Parathyroid adenoma (tissue), 2 donors: ENCODE data around the gene DNAJB11.
"Not testable (repeated sequence)": the region's sequence is repeated elsewhere in the genome, so short reads cannot be mapped to it uniquely, and the experiment has no call there.

Experiments used
- H2AFZ ChIP-seq: fragments of 300-600 bp; sonication (generic); one replicate; pipeline ENCODE4 v1.7.0; 2017; ENCODE audit warnings: antibody characterized with exemption, mild to moderate bottlenecking
- H3K27ac ChIP-seq: fragments of 300-600 bp; sonication (generic); one replicate; pipeline ENCODE4 v1.7.0; 2017
- H3K27me3 ChIP-seq: fragments of 300-600 bp; sonication (generic); one replicate; pipeline ENCODE4 v1.7.0; 2017; ENCODE audit warnings: low read length; ENCODE audit not compliant: control insufficient read depth, insufficient read depth
- H3K36me3 ChIP-seq: fragments of 300-600 bp; sonication (generic); one replicate; pipeline ENCODE4 v1.7.0; 2017; ENCODE audit warnings: low read length; ENCODE audit not compliant: control insufficient read depth, insufficient read depth
- H3K4me1 ChIP-seq: fragments of 300-600 bp; sonication (generic); one replicate; pipeline ENCODE4 v1.7.0; 2017; ENCODE audit warnings: control low read depth
- H3K4me2 ChIP-seq: fragments of 300-600 bp; sonication (generic); one replicate; pipeline ENCODE4 v1.7.0; 2017; ENCODE audit warnings: low read length
- H3K4me3 ChIP-seq: fragments of 300-600 bp; sonication (generic); one replicate; pipeline ENCODE4 v1.7.0; 2017; ENCODE audit warnings: low read depth, low read length
- H3K79me2 ChIP-seq: fragments of 300-600 bp; sonication (generic); one replicate; pipeline ENCODE4 v1.7.0; 2017; ENCODE audit warnings: control low read depth
- H3K9ac ChIP-seq: fragments of 300-600 bp; sonication (generic); one replicate; pipeline ENCODE4 v1.7.0; 2017; ENCODE audit warnings: mild to moderate bottlenecking
- H3K9me3 ChIP-seq: fragments of 300-600 bp; sonication (generic); one replicate; pipeline ENCODE4 v1.7.0; 2017; ENCODE audit warnings: low read length; ENCODE audit not compliant: control insufficient read depth
- CTCF ChIP-seq: fragments of 300-600 bp; sonication (generic); IDR thresholded peaks from one replicate; pipeline ENCODE4 v1.7.0; 2017; ENCODE audit warnings: antibody characterized with exemption, mild to moderate bottlenecking
- donor health status: primary hyperparathyroidism.

The DNAJB11 gene

DNA sequence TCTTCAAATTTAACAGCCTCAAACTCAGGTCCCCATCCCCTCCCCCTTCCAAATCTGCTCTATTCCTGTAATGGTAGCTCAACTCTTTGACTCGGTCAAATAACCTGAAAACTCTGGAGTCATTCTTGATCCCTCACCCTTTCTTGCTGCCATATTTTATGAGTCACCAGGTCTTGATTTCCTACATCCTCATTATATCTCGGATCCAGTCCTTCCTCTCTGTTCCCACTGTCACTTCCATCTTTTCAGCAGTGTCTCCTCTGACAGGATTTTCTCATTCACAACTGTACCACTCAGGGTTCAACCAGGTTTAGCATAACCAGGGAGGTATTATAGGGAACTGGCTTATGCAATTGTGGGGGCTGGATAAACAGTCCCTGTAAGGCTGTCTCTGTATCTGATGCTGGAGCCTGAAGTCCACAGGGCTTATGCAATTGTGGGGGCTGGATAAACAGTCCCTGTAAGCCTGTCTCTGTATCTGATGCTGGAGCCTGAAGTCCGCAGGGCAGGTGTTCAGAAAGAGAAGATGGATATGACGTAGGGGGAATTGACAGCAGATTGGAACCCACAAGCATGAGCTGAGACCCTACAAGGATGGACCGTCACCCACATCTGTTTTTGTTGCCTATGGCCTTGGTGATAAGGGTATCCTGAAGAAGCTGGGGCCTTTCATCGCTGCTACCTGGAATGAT, 60.6 kb downstream of the DNAJB11 start:
- no peak overlapping the region for H3K9ac ChIP-seq
- no peak for TF ChIP-seq CTCF
- H3K4me3 ChIP-seq = no peak overlapping the region
- no peaks in the 10 kb centered on the region for H3K79me2 ChIP-seq
- no peaks in the 10 kb centered on the region for H3K36me3 ChIP-seq
- no peak overlapping the region for H2AFZ ChIP-seq
- no peaks in the 10 kb centered on the region for H3K27me3 ChIP-seq
- no peaks in the 10 kb centered on the region for H3K4me1 ChIP-seq
- H3K27ac ChIP-seq = no peak overlapping the region
- H3K9me3 ChIP-seq = no peaks in the 10 kb centered on the region
- no peak overlapping the region for H3K4me2 ChIP-seq

DNA sequence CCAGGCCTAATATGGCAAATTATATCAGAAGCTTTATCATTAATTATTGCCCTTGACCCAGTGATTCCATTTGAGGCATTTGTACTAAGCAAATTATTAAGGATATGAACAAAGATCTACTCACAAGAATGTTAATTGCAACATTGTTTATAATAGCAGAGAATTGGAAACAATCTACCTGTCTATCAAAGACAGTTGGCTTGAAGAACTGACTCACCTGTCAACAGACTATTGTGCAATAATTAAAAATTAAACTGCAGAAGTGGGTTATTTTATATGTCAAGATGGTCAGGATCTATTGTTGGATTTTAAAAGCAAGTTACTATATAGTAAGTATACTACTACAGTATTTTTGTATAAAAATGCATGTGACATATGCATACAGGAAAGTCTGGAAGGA, 63.0 kb downstream of the DNAJB11 start:
- Histone ChIP-seq H3K9ac (no peak overlapping the region), H3K4me1 (no peaks in the 10 kb centered on the region), H3K27me3 (no peaks in the 10 kb centered on the region), H3K79me2 (no peaks in the 10 kb centered on the region), H2AFZ (no peak overlapping the region), H3K36me3 (no peaks in the 10 kb centered on the region), H3K4me2 (no peak overlapping the region), H3K9me3 (no peaks in the 10 kb centered on the region), H3K4me3 (no peak overlapping the region), H3K27ac (no peak overlapping the region)
- no peak for TF ChIP-seq CTCF

GRCh38 chr3:186634207-186634606, 63.7 kb downstream of the DNAJB11 start:
- not testable (repeated sequence) for H3K4me3 ChIP-seq, H3K4me1 ChIP-seq, H3K36me3 ChIP-seq, H3K27ac ChIP-seq, H3K79me2 ChIP-seq, H3K27me3 ChIP-seq, H2AFZ ChIP-seq, H3K9me3 ChIP-seq, H3K4me2 ChIP-seq, H3K9ac ChIP-seq
